ENCODE results near the gene TIMP3.

Gene TIMP3

DNA sequence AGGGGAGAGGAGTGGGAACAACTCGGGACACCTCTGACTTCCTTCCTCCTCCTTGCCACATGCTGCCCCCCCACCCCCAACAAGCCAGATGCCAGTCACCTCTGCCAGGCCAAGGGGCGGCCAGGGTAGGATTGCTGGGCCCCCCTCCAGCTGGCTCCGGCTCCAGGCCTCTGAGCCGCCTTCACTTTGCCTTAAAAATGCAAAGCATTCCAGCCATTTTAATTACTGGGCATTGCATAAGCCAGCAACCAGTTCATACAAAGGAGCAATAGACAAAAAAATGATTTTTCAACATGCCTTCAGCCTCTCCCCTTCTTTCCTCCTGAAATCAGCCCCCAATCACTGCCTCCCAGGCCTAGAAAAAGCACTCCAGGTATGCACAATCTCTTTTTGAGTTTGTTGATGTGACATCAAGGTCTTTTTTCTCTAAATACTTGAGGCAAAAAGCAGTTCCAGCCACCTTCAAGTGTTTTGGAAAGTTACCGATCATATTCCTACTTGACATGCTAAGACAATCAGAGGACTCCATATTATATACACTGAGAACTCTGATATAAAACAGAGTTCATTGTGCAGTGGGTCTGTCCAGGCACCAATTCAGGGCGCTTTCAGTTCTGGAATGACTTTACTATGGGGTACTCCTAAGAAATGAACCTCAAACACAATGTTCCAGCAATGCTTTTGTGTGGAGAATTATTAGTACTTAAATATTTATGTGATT, 12.4 kb upstream of the TIMP3 start:
- Histone ChIP-seq H3K9ac (ENCODE audit: low read depth, low read length) (no peak overlapping the region), H3K4me1 (ENCODE audit: insufficient read depth, low read length) (no peaks in the 10 kb centered on the region), H3K4me3 (ENCODE audit: low read length) (no peak overlapping the region), H3K27ac (ENCODE audit: low read depth, low read length) (no peak overlapping the region), H3K36me3 (ENCODE audit: insufficient read depth, low read length) (no peaks in the 10 kb centered on the region), H3K9me3 (ENCODE audit: insufficient read depth, low read depth, low read length) (no peaks in the 10 kb centered on the region), H3K27me3 (ENCODE audit: insufficient read depth, low read length) (no peaks in the 10 kb centered on the region)
- WGBS = 95% methylated on average over 6 of the region's 6 CpGs

- no peaks in the 10 kb centered on the region for H3K36me3 ChIP-seq (ENCODE audit: insufficient read depth, low read length)
- no peak overlapping the region for H3K27ac ChIP-seq (ENCODE audit: low read depth, low read length)
- no peak overlapping the region for H3K9ac ChIP-seq (ENCODE audit: low read depth, low read length)
- H3K4me3 ChIP-seq (ENCODE audit: low read length) = no peak overlapping the region
- H3K27me3 ChIP-seq (ENCODE audit: insufficient read depth, low read length) = no peaks in the 10 kb centered on the region
- no peaks in the 10 kb centered on the region for H3K4me1 ChIP-seq (ENCODE audit: insufficient read depth, low read length)
- WGBS = 92% methylated on average over 9 of the region's 9 CpGs
- no peaks in the 10 kb centered on the region for H3K9me3 ChIP-seq (ENCODE audit: insufficient read depth, low read depth, low read length)
Measured at GRCh38 chr22:32789797-32790620, 11.5 kb upstream of the TIMP3 start.

GRCh38 chr22:32791056-32791455, 10.4 kb upstream of the TIMP3 start:
- no peak overlapping the region for H3K4me3 ChIP-seq (ENCODE audit: low read length)
- H3K9me3 ChIP-seq (ENCODE audit: insufficient read depth, low read depth, low read length) = no peaks in the 10 kb centered on the region
- H3K27me3 ChIP-seq (ENCODE audit: insufficient read depth, low read length) = no peaks in the 10 kb centered on the region
- 94% methylated on average over 6 of the region's 6 CpGs for WGBS
- no peaks in the 10 kb centered on the region for H3K36me3 ChIP-seq (ENCODE audit: insufficient read depth, low read length)
- H3K4me1 ChIP-seq (ENCODE audit: insufficient read depth, low read length) = no peaks in the 10 kb centered on the region; the same call in 1 of the 2 replicates
- H3K9ac ChIP-seq (ENCODE audit: low read depth, low read length) = no peak overlapping the region
- H3K27ac ChIP-seq (ENCODE audit: low read depth, low read length) = no peak overlapping the region

DNA sequence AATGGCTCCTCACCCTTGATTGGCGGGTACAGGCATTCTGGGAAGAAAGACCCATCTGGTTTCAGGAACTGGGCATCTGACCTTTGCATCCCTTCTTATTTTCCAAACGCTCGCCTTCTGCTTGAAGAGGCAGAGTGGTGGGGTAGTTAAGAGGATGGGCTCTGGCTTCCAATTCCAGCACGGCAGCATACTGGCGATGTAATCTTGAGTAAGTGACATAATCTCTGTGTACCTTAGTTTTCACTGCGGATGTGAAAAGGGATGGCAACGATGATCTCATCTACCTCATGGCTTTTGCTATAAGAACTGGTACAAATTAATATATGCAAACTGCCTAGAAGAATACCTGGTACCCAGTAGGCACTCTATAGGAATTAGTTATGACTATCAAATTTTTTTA, 10.0 kb upstream of the TIMP3 start:
- Histone ChIP-seq H3K4me1 (ENCODE audit: insufficient read depth, low read length) (no peaks in the 10 kb centered on the region; the same call in 1 of the 2 replicates), H3K27me3 (ENCODE audit: insufficient read depth, low read length) (no peaks in the 10 kb centered on the region), H3K27ac (ENCODE audit: low read depth, low read length) (no peak overlapping the region), H3K36me3 (ENCODE audit: insufficient read depth, low read length) (no peaks in the 10 kb centered on the region), H3K9me3 (ENCODE audit: insufficient read depth, low read depth, low read length) (no peaks in the 10 kb centered on the region), H3K4me3 (ENCODE audit: low read length) (no peak overlapping the region), H3K9ac (ENCODE audit: low read depth, low read length) (no peak overlapping the region)
- WGBS = 95% methylated on average over 7 of the region's 7 CpGs

DNA sequence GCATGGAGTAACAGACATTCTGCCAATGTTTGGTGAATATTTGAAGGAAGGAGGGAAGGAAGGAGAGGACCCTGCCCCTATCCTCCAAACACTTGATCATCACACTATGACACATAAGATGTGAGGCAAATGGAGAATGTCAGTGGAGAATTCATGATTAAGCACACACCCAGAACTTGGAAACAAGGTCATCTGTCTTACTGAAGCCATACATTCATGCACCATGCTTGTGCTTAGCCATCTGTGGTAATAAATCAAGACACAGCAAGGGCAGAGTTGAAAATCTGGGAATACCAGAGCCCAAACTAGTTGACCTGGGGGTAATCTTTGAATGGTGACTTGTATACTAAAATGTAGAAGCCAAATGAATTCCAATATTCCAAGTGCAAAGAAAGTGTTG, 7.9 kb upstream of the TIMP3 start:
- H3K9ac ChIP-seq (ENCODE audit: low read depth, low read length) = no peak overlapping the region
- no peaks in the 10 kb centered on the region for H3K36me3 ChIP-seq (ENCODE audit: insufficient read depth, low read length)
- H3K27ac ChIP-seq (ENCODE audit: low read depth, low read length) = no peak overlapping the region
- no peaks in the 10 kb centered on the region for H3K9me3 ChIP-seq (ENCODE audit: insufficient read depth, low read depth, low read length)
- no peaks in the 10 kb centered on the region for H3K27me3 ChIP-seq (ENCODE audit: insufficient read depth, low read length)
- H3K4me3 ChIP-seq (ENCODE audit: low read length) = no peak overlapping the region
- no peaks in the 10 kb centered on the region; the same call in 1 of the 2 replicates for H3K4me1 ChIP-seq (ENCODE audit: insufficient read depth, low read length)

DNA sequence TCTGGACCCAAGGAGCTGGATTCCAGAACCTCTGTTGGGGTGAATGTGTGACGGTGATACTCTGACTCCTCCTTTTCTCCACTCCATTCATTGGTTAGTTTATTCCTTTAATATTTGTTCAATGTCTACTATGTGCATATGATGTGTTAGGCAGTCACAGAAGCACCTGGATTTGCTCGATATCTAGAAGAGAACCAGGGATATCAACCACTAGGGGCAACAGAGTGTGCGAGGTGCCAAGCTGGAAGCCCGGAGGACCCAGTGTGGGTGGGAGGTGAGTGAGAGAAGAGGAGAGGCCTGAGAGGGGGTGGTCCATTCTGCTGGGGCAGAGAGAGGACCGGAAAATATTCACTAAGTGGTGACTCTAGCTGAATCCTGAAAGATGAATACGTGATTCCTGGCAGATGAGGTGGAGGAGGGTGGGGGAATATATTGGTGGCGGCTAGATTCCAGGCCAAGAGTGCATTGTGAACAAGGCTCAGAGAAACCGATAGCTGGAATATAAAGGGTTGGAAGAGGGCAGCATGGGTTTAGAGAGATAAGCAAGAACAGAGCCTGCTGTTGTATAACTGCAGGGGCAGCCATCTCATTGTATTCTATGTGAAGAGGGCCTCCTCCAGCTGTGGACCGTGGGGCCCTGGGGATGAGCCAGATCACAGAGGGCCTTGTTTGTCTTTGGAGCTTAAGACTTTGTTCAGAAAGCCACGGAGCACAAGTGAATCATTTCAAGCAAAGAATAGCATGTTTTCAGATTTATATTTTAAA, 6.9 kb upstream of the TIMP3 start:
- H3K9me3 ChIP-seq (ENCODE audit: insufficient read depth, low read depth, low read length) = no peaks in the 10 kb centered on the region
- H3K9ac ChIP-seq (ENCODE audit: low read depth, low read length) = no peak overlapping the region
- no peaks in the 10 kb centered on the region; the same call in 1 of the 2 replicates for H3K4me1 ChIP-seq (ENCODE audit: insufficient read depth, low read length)
- no peaks in the 10 kb centered on the region for H3K27me3 ChIP-seq (ENCODE audit: insufficient read depth, low read length)
- no peak overlapping the region for H3K27ac ChIP-seq (ENCODE audit: low read depth, low read length)
- H3K36me3 ChIP-seq (ENCODE audit: insufficient read depth, low read length) = no peaks in the 10 kb centered on the region
- no peak overlapping the region for H3K4me3 ChIP-seq (ENCODE audit: low read length)
- WGBS = 85% methylated on average over 9 of the region's 10 CpGs

- Histone ChIP-seq H3K27me3 (ENCODE audit: insufficient read depth, low read length) (no peaks in the 10 kb centered on the region), H3K9ac (ENCODE audit: low read depth, low read length) (no peak overlapping the region), H3K9me3 (ENCODE audit: insufficient read depth, low read depth, low read length) (no peaks in the 10 kb centered on the region), H3K27ac (ENCODE audit: low read depth, low read length) (no peak overlapping the region), H3K4me3 (ENCODE audit: low read length) (no peak overlapping the region), H3K36me3 (ENCODE audit: insufficient read depth, low read length) (no peaks in the 10 kb centered on the region), H3K4me1 (ENCODE audit: insufficient read depth, low read length) (no peaks in the 10 kb centered on the region; the same call in 1 of the 2 replicates)
- 94% methylated on average over 4 of the region's 4 CpGs for WGBS
Measured at GRCh38 chr22:32795214-32795596, 6.3 kb upstream of the TIMP3 start.

DNA sequence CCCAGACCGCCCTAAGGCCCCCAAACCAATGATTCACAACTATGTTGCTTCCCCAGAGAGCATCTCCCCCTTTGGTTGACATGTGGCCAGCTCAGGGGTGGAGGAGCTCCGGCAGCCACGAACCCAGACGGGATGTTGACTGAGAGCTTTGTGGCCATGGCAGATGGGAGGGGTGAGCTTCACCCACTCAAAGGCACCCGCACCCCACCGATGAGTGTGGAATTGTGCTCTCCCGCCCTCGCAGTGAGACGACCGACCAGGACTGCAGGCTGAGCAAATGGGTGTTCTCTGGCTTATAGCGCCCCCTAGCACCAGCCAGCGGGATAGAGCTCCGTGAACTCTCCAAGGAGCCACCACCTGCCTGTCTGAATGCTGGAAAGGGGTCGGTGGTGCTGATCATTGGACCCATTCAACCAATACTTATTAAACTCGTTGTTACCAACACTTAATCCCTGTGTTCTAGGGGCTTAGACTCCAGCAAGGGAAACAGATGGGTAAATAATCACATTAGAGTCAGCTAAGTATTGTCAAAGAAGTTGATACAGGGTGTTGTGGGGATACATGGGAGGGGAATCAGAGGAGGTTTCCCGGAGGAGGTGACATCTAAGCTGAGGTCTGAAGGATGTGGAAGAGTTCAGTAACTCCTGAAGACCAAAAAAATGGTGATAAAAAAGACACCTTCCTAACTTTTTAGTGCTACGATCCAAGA, 4.5 kb upstream of the TIMP3 start:
- Histone ChIP-seq H3K9me3 (ENCODE audit: insufficient read depth, low read depth, low read length) (no peaks in the 10 kb centered on the region), H3K9ac (ENCODE audit: low read depth, low read length) (no peak overlapping the region), H3K36me3 (ENCODE audit: insufficient read depth, low read length) (no peaks in the 10 kb centered on the region), H3K4me1 (ENCODE audit: insufficient read depth, low read length) (no peaks in the 10 kb centered on the region; the same call in 1 of the 2 replicates), H3K27ac (ENCODE audit: low read depth, low read length) (no peak overlapping the region), H3K27me3 (ENCODE audit: insufficient read depth, low read length) (peaks cover 7% of the 10 kb centered on the region), H3K4me3 (ENCODE audit: low read length) (no peak overlapping the region)
- 36% methylated on average over 17 of the region's 17 CpGs for WGBS

- 90% methylated on average over 6 of the region's 6 CpGs for whole genome bisulfite sequencing
- Histone ChIP-seq H3K27ac (ENCODE audit: low read depth, low read length) (no peak overlapping the region), H3K36me3 (ENCODE audit: insufficient read depth, low read length) (no peaks in the 10 kb centered on the region), H3K9ac (ENCODE audit: low read depth, low read length) (no peak overlapping the region), H3K9me3 (ENCODE audit: insufficient read depth, low read depth, low read length) (no peaks in the 10 kb centered on the region), H3K27me3 (ENCODE audit: insufficient read depth, low read length) (peaks cover 26% of the 10 kb centered on the region), H3K4me1 (ENCODE audit: insufficient read depth, low read length) (peaks cover 20% of the 10 kb centered on the region), H3K4me3 (ENCODE audit: low read length) (no peak overlapping the region)
Measured at GRCh38 chr22:32799496-32799895, 2.0 kb upstream of the TIMP3 start.

DNA sequence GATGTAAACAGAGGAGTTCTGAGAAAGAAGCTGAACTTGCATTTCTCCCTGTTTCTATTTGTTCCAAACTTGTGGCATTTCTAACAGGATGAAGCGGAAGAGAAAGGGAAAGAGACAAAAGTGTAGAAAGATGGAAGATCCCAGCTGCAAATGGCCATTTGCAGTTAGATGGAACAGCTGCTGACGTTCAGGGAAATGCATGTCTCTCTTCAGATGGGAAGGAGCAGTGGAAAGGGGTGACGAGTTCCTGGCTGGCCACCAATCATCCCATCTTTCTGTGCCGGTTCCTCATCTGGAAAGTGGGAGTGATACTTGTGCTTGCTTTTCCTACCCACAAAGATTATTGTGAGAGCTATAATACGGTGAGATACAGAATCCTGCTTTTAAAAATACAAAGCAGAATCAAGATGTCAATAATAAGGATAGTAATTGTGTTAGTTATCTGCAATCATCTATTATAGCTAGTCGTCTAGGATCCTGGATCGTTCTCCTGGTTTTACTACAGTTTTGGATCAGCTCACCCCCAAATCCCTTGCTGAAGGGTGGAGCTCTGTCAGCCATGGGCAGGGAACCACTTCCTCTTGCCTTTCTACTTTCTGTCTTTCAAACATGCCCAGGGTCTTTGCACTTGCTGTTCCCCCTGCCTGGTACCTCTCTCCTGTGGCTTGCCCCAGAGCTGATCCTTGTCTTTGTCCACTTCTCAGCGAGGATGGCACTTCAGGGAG, 1.2 kb upstream of the TIMP3 start:
- Histone ChIP-seq H3K36me3 (ENCODE audit: insufficient read depth, low read length) (no peaks in the 10 kb centered on the region), H3K27ac (ENCODE audit: low read depth, low read length) (no peak overlapping the region), H3K9me3 (ENCODE audit: insufficient read depth, low read depth, low read length) (no peaks in the 10 kb centered on the region), H3K4me3 (ENCODE audit: low read length) (no peak overlapping the region), H3K4me1 (ENCODE audit: insufficient read depth, low read length) (peaks cover 24% of the 10 kb centered on the region), H3K27me3 (ENCODE audit: insufficient read depth, low read length) (peaks cover 26% of the 10 kb centered on the region), H3K9ac (ENCODE audit: low read depth, low read length) (no peak overlapping the region)
- 88% methylated on average over 7 of the region's 8 CpGs for WGBS
